Raji (cell line): ENCODE results near the gene KIF26B.

Source experiments
- POLR2A ChIP-seq: IDR thresholded peaks from 2 replicates; pipeline ENCODE4 v1.6.1; 2011; ENCODE audit warnings: low read depth, low read length, control low read depth; ENCODE audit not compliant: insufficient read depth

KIF26B gene

GRCh38 chr1:245311887-245312536 lies 157.2 kb downstream of the KIF26B start:
- no peak for TF ChIP-seq POLR2A

GRCh38 chr1:245313576-245313975 lies 158.8 kb downstream of the KIF26B start:
- no peak for TF ChIP-seq POLR2A

- no peak for TF ChIP-seq POLR2A
These were observed 162.0 kb downstream of the KIF26B start for GRCh38 chr1:245316784-245317183.

GRCh38 chr1:245317217-245317616 lies 162.4 kb downstream of the KIF26B start:
- no peak for TF ChIP-seq POLR2A

GRCh38 chr1:245319094-245319493 lies 164.3 kb downstream of the KIF26B start:
- no peak for TF ChIP-seq POLR2A

- TF ChIP-seq POLR2A, result no peak
These were observed 167.9 kb downstream of the KIF26B start for GRCh38 chr1:245322673-245323072.

- TF ChIP-seq POLR2A, result no peak
These were observed 171.4 kb downstream of the KIF26B start for GRCh38 chr1:245325922-245326795.

GRCh38 chr1:245327360-245327759 lies 172.6 kb downstream of the KIF26B start:
- no peak for TF ChIP-seq POLR2A

- TF ChIP-seq POLR2A, result no peak
These were observed 173.1 kb downstream of the KIF26B start for GRCh38 chr1:245327842-245328241.

- TF ChIP-seq POLR2A, result no peak
These were observed 176.2 kb downstream of the KIF26B start for GRCh38 chr1:245330951-245331350.

GRCh38 chr1:245332085-245332484 lies 177.3 kb downstream of the KIF26B start:
- TF ChIP-seq POLR2A, result no peak

GRCh38 chr1:245332513-245332912 lies 177.7 kb downstream of the KIF26B start:
- TF ChIP-seq POLR2A, result no peak

GRCh38 chr1:245334235-245334634 lies 179.4 kb downstream of the KIF26B start:
- no peak for TF ChIP-seq POLR2A

GRCh38 chr1:245334827-245335490 lies 180.2 kb downstream of the KIF26B start:
- TF ChIP-seq POLR2A, result no peak

GRCh38 chr1:245336149-245336983 lies 181.6 kb downstream of the KIF26B start:
- no peak for TF ChIP-seq POLR2A
